GM18951 (cell line): ENCODE results near the gene WNT6.

ENCODE experiments used
- POLR2A ChIP-seq: IDR thresholded peaks from 4 replicates; pipeline ENCODE4 v1.6.1; 2011; ENCODE audit warnings: mild to moderate bottlenecking; ENCODE audit not compliant: insufficient read length, insufficient read depth; ENCODE audit errors: extremely low read depth
- in situ Hi-C: fragments of 300-500 bp; cut with MboI; formaldehyde crosslinking; loops from one replicate; pipeline ENCODE4 v1.12.0; 2022; ENCODE audit warnings: low sequenced_read_pairs, mixed read lengths, inconsistent platforms; ENCODE audit not compliant: unreplicated experiment

WNT6 gene

DNA sequence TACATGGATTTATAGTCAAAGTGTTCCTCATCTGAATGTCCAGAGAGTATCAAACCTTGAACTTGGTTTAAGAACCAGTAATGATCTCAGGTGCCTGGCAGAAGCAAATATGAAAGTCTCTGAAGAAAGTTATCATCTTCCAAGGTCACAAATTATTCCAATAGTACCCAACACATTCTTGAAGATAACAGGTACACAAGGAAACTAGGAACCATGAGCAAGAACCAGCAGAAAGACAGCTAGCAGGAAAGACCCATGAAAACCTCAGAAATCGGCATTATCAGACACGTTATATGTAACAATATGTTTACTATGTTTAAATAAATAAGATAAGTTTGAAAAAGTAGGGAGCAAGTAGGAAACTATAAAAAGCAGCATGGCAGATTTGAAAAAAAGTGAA lies 22.1 kb upstream of the WNT6 start:
- in situ Hi-C loops, result loop anchor here (25.0 kb wide), 1 partner anchor 425 kb away; the partner anchor contains the start of gene VIL1
- no peak for TF ChIP-seq POLR2A

DNA sequence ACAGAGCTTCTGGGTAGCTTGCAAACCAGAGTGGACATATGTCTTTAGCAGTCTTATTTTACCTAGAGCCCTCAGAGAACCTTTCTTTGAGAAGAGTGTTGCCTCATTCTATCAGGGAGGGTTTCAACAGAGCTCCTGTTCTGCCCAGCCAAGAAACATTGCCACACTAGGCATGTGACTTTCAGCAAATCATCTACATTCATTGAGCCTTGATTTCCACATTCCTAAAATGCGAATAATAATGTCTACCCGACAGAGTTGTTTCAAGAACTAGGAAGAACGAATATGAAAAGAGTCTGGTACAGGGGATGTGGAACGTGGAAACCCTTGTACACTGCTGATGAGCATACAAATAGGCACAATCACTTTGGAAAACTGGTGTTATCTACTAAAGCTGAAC lies 20.2 kb upstream of the WNT6 start:
- in situ Hi-C loops, result loop anchor here (25.0 kb wide), 1 partner anchor 427 kb away; the partner anchor contains the start of gene VIL1
- no peak for TF ChIP-seq POLR2A

DNA sequence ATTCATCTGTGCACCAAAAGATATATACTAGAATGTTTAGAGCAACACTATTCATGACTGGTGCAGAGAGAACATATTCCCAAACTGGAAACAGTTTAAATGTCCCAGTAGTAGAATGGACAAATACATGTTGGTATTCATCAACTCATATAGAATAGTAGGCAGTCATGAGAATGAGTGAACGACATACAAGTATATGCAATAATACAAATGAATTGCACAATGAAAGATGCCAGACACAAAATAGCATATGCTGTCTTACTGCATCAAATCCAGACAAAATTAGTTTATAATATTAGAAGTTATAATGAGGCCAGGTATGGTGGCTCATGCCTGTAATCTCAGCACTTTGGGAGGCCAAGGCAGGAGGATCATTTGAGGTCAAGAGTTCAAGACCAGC lies 19.7 kb upstream of the WNT6 start:
- no peak for TF ChIP-seq POLR2A
- in situ Hi-C loops, result loop anchor here (10.0 to 25.0 kb wide), 2 partner anchors 185 to 428 kb away; partner anchors contain the start of genes BCS1L, VIL1 and ZNF142

DNA sequence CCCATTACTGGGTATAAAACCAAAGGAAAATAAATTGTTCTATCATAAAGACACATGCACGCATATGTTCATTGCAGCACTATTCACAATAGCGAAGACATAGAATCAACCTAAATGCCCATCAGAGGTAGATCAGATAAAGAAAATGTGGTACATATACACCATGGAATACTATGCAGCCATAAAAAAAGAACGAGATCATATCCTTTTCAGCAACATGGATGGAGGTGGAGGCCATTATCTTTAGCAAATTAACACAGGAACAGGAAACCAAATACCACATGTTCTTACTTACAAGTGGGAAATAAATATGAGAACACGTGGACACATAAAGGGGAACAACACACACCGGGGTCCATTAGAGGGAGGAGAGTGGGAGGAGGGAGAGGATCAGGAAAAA lies 15.3 kb upstream of the WNT6 start:
- in situ Hi-C loops, result loop anchor here (10.0 to 25.0 kb wide), 2 partner anchors 190 to 432 kb away; partner anchors contain the start of genes BCS1L, VIL1 and ZNF142

DNA sequence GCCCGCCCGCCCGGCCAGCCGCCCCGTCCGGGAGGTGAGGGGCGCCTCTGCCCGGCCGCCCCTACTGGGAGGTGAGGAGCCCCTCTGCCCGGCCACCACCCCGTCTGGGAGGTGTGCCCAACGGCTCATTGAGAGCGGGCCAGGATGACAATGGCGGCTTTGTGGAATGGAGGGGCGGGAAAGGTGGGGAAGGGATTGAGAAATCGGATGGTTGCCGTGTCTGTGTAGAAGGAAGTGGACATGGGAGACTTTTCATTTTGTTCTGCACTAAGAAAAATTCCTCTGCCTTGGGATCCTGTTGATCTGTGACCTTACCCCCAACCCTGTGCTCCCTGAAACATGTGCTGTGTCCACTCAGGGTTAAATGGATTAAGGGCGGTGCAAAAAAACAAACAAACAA lies 12.6 kb upstream of the WNT6 start:
- in situ Hi-C loops, result loop anchor here (10.0 to 25.0 kb wide), 2 partner anchors 192 to 435 kb away; partner anchors contain the start of genes BCS1L, VIL1 and ZNF142

DNA sequence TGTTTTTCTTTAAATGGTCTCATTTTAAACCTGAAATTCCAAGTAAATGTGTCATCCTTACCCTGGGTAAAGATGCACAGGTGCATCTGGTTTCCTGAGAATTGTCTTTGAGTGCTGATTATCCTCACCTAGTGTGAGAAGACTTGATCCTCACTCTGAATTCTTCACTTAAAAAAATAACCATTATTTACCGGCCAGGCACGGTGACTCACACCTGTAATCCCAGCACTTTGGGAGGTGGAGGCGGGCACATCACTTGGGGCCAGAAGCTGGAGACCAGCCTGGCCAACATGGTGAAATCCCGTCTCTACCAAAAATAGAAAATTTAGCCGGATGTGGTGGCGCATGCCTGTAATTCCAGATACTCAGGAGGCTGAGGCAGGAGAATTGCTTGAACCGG lies 9.9 kb upstream of the WNT6 start:
- in situ Hi-C loops, result loop anchor here (10.0 to 25.0 kb wide), 2 partner anchors 195 to 437 kb away; partner anchors contain the start of genes BCS1L, VIL1 and ZNF142
- TF ChIP-seq POLR2A, result no peak

DNA sequence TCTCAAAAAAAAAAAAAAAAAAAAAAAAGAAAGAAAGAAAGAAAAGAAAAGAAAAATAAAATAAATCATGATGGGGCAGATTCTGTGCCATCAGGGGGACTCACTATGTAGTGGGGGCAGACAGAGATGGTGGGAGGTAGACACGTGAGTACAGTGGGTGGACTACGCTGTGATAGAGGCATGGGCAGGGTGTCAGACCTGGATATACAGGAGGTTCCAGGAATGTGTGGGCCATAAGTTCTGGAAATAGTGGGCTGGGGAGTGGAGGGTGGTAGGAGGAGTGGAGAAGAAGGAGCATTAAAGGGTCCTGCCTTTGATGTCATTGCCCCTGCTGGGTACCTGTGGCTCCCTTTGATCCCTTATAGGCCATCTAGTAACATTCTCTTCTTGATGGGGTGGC lies 8.8 kb upstream of the WNT6 start:
- TF ChIP-seq POLR2A, result no peak
- in situ Hi-C loops, result no loop called here

DNA sequence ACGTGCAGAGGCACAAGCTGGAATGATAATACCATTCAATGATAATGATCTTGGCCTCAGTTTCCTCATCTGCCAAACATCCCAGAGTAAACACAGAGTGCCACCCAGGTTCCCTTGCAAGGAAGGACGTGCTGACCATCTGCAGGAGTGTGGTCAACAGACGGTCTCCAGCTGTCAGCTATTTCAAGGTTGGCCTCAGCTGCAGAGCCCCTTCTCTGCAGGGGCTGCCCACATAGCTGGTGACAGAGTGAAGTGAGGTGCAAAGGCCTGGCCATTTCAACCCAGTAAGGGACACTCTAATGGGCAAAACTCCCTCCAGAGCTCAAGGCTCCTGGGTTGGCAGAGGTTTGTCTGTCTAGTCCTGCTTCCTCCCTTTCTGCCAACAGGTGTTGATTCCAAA lies 8.3 kb upstream of the WNT6 start:
- no peak for TF ChIP-seq POLR2A

DNA sequence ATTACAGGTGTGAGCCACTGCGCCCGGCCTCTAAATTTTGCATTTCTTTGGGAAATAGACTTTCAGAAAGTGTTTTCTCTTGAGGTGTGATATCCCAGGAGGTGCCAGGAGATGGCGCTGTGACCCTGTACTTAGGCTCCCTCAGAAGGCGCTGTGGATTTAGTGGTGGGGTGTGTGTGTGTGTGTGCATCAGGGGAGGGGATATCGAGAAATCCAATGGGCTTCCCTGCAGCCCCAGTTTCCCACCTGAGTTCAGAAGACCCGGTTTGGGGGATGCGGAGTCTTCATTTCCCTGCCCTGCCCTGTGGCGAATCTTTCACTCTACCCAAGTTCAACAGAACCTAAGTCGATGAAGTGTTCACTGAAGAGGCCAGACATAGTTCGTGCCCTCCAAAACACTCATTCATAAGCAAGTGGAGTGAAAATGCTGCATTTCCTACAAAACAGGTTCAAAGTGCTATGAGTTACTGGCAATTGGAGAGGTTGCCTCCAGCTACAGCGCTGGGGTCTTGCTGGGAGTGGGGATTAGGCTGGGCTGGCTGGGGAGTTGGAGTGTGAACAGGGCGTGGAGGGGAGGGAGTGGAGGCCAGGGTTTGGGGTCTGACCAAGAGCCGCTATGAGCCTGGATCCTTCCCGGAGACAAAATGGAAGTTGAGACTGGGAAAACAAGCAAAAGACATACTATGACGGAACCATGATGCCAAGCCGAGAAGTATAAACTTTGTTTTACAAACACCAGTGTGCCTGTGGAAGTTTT lies 6.5 kb upstream of the WNT6 start:
- no peak for TF ChIP-seq POLR2A
- in situ Hi-C loops, result no loop called here

More for the DNA sequence above, 8.3 kb upstream of the WNT6 start:
- in situ Hi-C loops, result no loop called here

DNA sequence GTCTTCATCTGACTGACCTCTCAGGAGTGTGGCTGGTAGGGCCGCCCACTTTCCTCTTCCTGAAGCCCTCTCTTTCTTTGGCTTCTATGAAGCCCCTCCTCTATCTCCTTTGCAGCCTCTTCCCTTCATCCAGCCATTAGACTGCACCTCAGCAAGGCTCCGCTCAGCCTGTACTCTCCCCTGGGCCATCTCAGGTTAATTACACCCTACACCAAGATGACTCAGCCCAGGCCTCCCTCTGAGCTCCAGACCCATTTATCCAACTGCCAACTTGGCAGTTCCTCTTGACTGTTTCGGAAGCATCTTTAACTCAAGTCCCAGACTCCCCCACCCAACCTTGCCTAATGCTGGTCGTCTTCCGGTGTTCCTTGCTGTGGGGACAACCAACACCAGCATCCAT lies 5.8 kb upstream of the WNT6 start:
- in situ Hi-C loops, result no loop called here

DNA sequence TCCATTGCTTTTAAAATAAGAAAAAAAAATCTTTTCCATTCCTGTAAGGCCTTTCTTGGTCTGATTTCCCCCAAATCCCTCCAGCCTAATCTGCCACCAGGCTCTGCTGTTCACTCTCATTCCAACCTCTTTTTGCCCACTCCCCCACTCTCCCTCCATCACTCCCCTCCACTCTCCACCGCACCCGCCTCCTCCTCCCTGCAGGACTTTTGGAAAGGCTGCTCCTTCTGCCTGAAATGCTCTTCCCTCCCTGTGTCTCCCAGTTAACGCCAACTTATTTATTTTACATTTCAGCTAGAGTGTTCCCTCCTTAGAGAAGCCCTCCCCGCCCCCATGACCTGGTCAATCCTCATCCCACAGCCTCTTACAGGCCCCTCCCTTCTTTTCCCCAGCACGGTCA lies 4.7 kb upstream of the WNT6 start:
- in situ Hi-C loops, result no loop called here
- TF ChIP-seq POLR2A, result no peak

More for the DNA sequence above, 5.8 kb upstream of the WNT6 start:
- TF ChIP-seq POLR2A, result no peak

DNA sequence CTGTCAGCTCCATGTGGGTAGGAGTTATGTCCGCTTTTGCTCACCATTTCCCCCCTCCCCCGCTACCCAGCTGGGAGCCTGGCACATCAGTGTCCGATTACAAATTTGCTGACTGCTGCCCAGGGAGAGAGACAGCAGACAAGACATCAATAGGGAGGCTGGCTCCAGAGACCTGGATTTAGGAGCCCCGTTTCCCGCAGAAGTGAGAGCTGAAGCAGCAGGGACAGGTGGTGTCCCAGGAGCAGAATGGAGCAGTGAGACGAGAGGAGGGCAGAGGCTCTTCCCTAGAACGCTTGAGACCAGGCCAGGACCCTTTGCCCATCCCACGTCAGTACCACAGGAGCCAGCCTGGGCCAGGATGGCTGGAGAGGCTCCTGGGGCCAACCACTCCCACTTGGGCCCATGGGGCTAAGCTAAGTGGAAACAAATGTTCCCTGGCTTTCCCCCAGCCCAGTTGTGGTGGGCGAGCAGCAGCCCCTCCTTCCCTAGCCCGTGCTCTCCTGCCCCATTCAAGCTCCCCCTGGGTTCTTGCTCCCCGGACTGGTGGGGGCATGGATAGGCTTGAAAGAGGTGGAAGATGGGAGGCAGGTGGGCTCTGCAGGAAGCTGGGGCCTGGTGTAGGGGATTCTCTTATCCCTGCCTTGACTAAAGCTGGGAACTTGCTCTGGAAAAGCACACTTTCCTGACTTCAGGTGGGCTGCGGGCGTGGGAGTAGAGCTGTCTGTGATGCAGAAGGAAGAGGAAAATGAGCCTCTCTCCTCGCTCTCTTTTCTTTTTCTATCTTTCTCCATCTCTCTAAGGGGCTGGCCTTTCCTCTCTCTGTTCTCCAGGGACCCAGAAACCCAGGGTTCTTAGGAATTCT lies 4.1 kb upstream of the WNT6 start:
- no peak for TF ChIP-seq POLR2A
- in situ Hi-C loops, result no loop called here

DNA sequence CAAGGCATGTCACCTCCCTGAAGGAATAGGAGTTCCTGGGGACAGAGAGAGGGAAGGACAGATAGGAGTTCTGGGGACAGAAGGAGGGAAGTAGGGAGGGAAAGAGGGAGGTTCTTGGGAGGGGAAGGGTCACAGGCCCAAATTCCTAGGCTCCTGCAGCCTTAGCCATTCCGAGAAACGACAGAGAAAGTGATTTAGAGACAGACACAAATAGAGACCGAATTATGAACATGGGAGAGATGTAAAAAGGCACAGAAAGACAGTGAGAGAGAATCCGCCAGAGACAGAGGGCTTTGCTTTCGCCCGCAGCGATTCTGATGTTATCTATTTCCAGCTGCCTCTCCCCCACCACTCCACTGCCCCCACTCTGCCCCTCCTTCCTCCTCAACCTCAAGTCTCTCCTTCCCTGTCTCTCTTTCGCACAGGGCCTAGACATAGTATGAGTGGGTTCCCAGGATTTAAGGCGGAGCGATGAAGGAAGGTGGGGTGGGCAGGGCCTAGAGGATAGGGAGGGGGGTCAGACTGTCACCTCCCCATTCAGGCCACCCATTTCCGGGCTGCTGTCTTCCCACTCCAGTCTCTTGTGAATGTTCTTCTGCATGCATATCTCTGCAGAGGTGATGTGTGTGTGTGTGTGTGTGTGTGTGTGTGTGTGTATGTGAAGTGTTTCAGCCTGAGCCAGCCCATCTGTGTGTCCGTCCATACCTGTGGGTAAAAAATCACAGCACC lies 3.3 kb upstream of the WNT6 start:
- in situ Hi-C loops, result no loop called here
- no peak for TF ChIP-seq POLR2A
